K562 (cell line): ENCODE measurements around the gene CCND3. TPM values are rescaled to one million over a fixed set of nuclear protein-coding genes. Genes with fewer than 3 reads are reported as not detected.

Experiments
- BCLAF1 ChIP-seq, 2 experiments: fragments of 450-650 bp in 1 of 2; IDR thresholded peaks; 2 replicates each; pipeline ENCODE4 v1.6.1; 2011 to 2017; ENCODE audit warnings: low read depth in 2 of 2, antibody characterized with exemption in 1 of 2, borderline replicate concordance in 1 of 2, low read length in 1 of 2, mild to moderate bottlenecking in 1 of 2, mixed read lengths in 1 of 2; ENCODE audit not compliant: control insufficient read depth in 1 of 2
- BRD9 ChIP-seq: fragments of 450-650 bp; IDR thresholded peaks from 2 replicates; pipeline ENCODE4 v1.6.1; 2018; ENCODE audit warnings: low read depth; ENCODE audit not compliant: partially characterized antibody
- C11orf30 ChIP-seq: fragments of 450-650 bp; IDR thresholded peaks from 2 replicates; pipeline ENCODE4 v1.6.1; 2016; ENCODE audit warnings: low read depth, mild to moderate bottlenecking
- CTBP1 ChIP-seq: fragments of 450-650 bp; IDR thresholded peaks from 2 replicates; pipeline ENCODE4 v1.6.1; 2016; ENCODE audit warnings: borderline replicate concordance
- DDX20 ChIP-seq: fragments of 450-650 bp; IDR thresholded peaks from 2 replicates; pipeline ENCODE4 v1.6.1; 2016; ENCODE audit warnings: missing genetic modification characterization, low read depth, mild to moderate bottlenecking, missing compliant biosample characterization, moderate library complexity
- GABPB1 ChIP-seq: sonication (generic); formaldehyde crosslinking; IDR thresholded peaks from 2 replicates; pipeline ENCODE4 v1.8.0; 2022; ENCODE audit warnings: mild to moderate bottlenecking, missing genetic modification reagents
- HDAC2 ChIP-seq: fragments of 450-650 bp; IDR thresholded peaks from 2 replicates; pipeline ENCODE4 v1.6.1; 2016; ENCODE audit warnings: mild to moderate bottlenecking
- MYBL2 ChIP-seq, 2 experiments: fragments of 450-650 bp in 1 of 2; sonication (generic) in 1 of 2; formaldehyde crosslinking in 1 of 2; IDR thresholded peaks; 2 replicates each; pipeline versions ENCODE4 v1.6.1 to v1.8.1; 2017 to 2022; ENCODE audit warnings: borderline replicate concordance in 1 of 2, inconsistent platforms in 1 of 2, low read depth in 1 of 2, mild to moderate bottlenecking in 1 of 2, missing genetic modification reagents in 1 of 2, moderate library complexity in 1 of 2
- PBX2 ChIP-seq, 2 experiments: IDR thresholded peaks in 1 of 2; conservative IDR thresholded peaks in 1 of 2; 2 replicates each; pipeline ENCODE4 v1.6.1; 2016; ENCODE audit warnings: low read depth in 2 of 2, mild to moderate bottlenecking in 1 of 2, missing compliant biosample characterization in 1 of 2, missing genetic modification characterization in 1 of 2, moderate library complexity in 1 of 2
- TEAD4 ChIP-seq, 2 experiments: sonication (generic) in 1 of 2; formaldehyde crosslinking in 1 of 2; IDR thresholded peaks; 2 replicates each; pipeline versions ENCODE4 v1.6.1 to v1.8.0; 2012 to 2022; ENCODE audit warnings: borderline replicate concordance in 1 of 2, inconsistent platforms in 1 of 2, low read length in 1 of 2, mild to moderate bottlenecking in 1 of 2, missing genetic modification reagents in 1 of 2
- ZKSCAN8 ChIP-seq: fragments of 200-800 bp; sonication (Bioruptor generic); IDR thresholded peaks from 2 replicates; pipeline ENCODE4 v1.6.1; 2016; ENCODE audit warnings: missing genetic modification characterization, missing compliant biosample characterization
- ZNF316 ChIP-seq: fragments of 450-650 bp; IDR thresholded peaks from 2 replicates; pipeline ENCODE4 v1.6.1; 2016
- polyA plus RNA-seq, 8 experiments: library from polyadenylated mRNA; depleted of rRNA in 4 of 8; stranded (reverse) in 5 of 8; unstranded in 3 of 8; fragments of >200 nt; fragmentation: Nextera tagmentation in 2 of 8; fragmentation: Illumina TruSeq in 1 of 8; extraction: Ambion mirVana in 2 of 8; extraction: Trizol in 1 of 8; gene quantifications; 2 replicates each; pipeline versions ENCODE4 v1.2.1 to v1.2.3, GENCODE V29; 2011 to 2014; ENCODE audit warnings: inconsistent platforms in 1 of 8, missing spikeins in 1 of 8
- total RNA-seq, 7 experiments: library from RNA; depleted of rRNA in 6 of 7; stranded (reverse); fragments of >200 nt in 6 of 7; fragmentation: Illumina TruSeq in 2 of 7; extraction: Trizol in 2 of 7; gene quantifications; 2 replicates each; pipeline versions ENCODE4 v1.2.1 to v1.2.3, GENCODE V29; 2011 to 2021; ENCODE audit warnings: low replicate concordance in 1 of 7

CCND3 gene
- total and polyA plus RNA-seq, 9 of the 15 experiments (the other 6 are each of a cell fraction or from before 2014, with no cell fraction given): 21.5 to 204 (median 97.4) TPM

GRCh38 chr6:41967312-41968287, 26.0 kb upstream of the CCND3 start (continued):
- TF ChIP-seq PBX2 (CRISPR knock-in tag; IDR thresholded peaks at IDR 0.05; ENCODE audit: low read depth) (no peak), PBX2 (tag; conservative IDR thresholded peaks at IDR 0.05; ENCODE audit: low read depth) (peak; percentile 27; the same call in 1 of the 2 replicates), ZNF316 (peak; percentile 91), BCLAF1 (IDR thresholded peaks at IDR 0.05; ENCODE audit: borderline replicate concordance in 1 of 2, control insufficient read depth in 1 of 2, low read depth in 2 of 2, low read length in 1 of 2) (0 out of 4 replicates have a peak, but pooled peaks of 1 of the 2 experiments have one; percentile 38), GABPB1 (CRISPR knock-in tag) (0 out of 2 replicates have a peak, but pooled peaks have one; percentile 34), CTBP1 (peak; percentile 74; the same call in 1 of the 2 replicates), ZKSCAN8 (peak; percentile 21; the same call in 1 of the 2 replicates), BRD9 (peak; percentile 84), MYBL2 (IDR thresholded peaks at IDR 0.05; ENCODE audit: low read depth) (no peak), MYBL2 (CRISPR knock-in tag; IDR thresholded peaks at IDR 0.05; ENCODE audit: borderline replicate concordance) (no peak), DDX20 (tag) (no peak), HDAC2 (peak; percentile 66; the same call in 1 of the 2 replicates), C11orf30 (peak; percentile 86), TEAD4 (IDR thresholded peaks at IDR 0.05; ENCODE audit: low read length) (peak; percentile 28; the same call in 1 of the 2 replicates), TEAD4 (CRISPR knock-in tag; IDR thresholded peaks at IDR 0.05; ENCODE audit: borderline replicate concordance) (no peak)
